SK-N-SH (cell line): ENCODE data around the gene LBHD1. TPM values are rescaled to one million over a fixed set of nuclear protein-coding genes. Genes with fewer than 3 reads are reported as not detected.
A peak's percentile ranks its signal among the peaks of the same experiment; 100 is the strongest.

ENCODE experiments used
- CTCF ChIA-PET: fragments of 300-600, 350-600 bp; formaldehyde crosslinking; extraction: SDS; loops from one replicate; lab custom pipeline; 2021; lab: Yijun Ruan, JAX
- POLR2A ChIA-PET: fragments of 350-600 bp; sonication (Branson Sonifier 250); formaldehyde crosslinking; extraction: SDS; loops from one replicate; lab custom pipeline; 2020; ENCODE audit warnings: antibody characterized with exemption, inconsistent platforms; lab: Yijun Ruan, JAX
- DNase-seq: peaks from one replicate; pipeline ENCODE4 v3.0.0; 2012
- H2AFZ ChIP-seq: fragments of 200-600 bp; sonication (generic); 2 replicates; pipeline ENCODE4 v1.8.1; 2016; ENCODE audit warnings: antibody characterized with exemption, mild to moderate bottlenecking, low read depth
- H3F3A ChIP-seq: fragments of 200-600 bp; sonication (generic); replicated peaks from 2 replicates; pipeline ENCODE3; 2016; ENCODE audit warnings: antibody characterized with exemption, mild to moderate bottlenecking; ENCODE audit not compliant: insufficient read depth
- H3K27ac ChIP-seq, 2 experiments: fragments of 200-500 bp in 1 of 2; fragments of 200-600 bp in 1 of 2; sonication (Bioruptor generic) in 1 of 2; sonication (generic), shearing (Covaris generic) in 1 of 2; 2 replicates each; pipeline versions ENCODE4 v1.5.1 to v1.6.1; 2014 to 2016; ENCODE audit warnings: low read depth in 2 of 2, inconsistent platforms in 1 of 2, low read length in 1 of 2, mild to moderate bottlenecking in 1 of 2, mixed read lengths in 1 of 2
- H3K27me3 ChIP-seq: fragments of 200-600 bp; sonication (generic), shearing (Covaris generic); 2 replicates; pipeline ENCODE4 v1.6.1; 2016; ENCODE audit warnings: mixed run types; ENCODE audit not compliant: insufficient read depth
- H3K36me3 ChIP-seq, 2 experiments: fragments of 200-500 bp in 1 of 2; fragments of 200-600 bp in 1 of 2; sonication (Bioruptor generic) in 1 of 2; sonication (generic) in 1 of 2; replicated peaks in 1 of 2; 2 replicates each; pipeline versions ENCODE3 to v1.5.1; 2014 to 2016; ENCODE audit warnings: low read length in 1 of 2, mild to moderate bottlenecking in 1 of 2; ENCODE audit not compliant: insufficient read depth in 2 of 2, control insufficient read depth in 1 of 2
- H3K4me1 ChIP-seq, 2 experiments: fragments of 200-500 bp in 1 of 2; fragments of 200-600 bp in 1 of 2; sonication (Bioruptor generic) in 1 of 2; sonication (generic), shearing (Covaris generic) in 1 of 2; 2 replicates each; pipeline versions ENCODE4 v1.5.1 to v1.6.1; 2014 to 2016; ENCODE audit warnings: low read depth in 1 of 2, low read length in 1 of 2, mixed run types in 1 of 2; ENCODE audit not compliant: insufficient read depth in 2 of 2, control insufficient read depth in 1 of 2
- H3K4me2 ChIP-seq: fragments of 200-600 bp; sonication (generic), shearing (Covaris generic); 2 replicates; pipeline ENCODE4 v1.6.1; 2017; ENCODE audit warnings: mixed run types
- H3K4me3 ChIP-seq, 2 experiments: fragments of 200-500 bp in 1 of 2; fragments of 200-600 bp in 1 of 2; sonication (Bioruptor generic) in 1 of 2; sonication (generic), shearing (Covaris generic) in 1 of 2; 2 replicates each; pipeline versions ENCODE4 v1.5.1 to v1.8.1; 2014 to 2016; ENCODE audit warnings: low read depth in 2 of 2, inconsistent platforms in 1 of 2, low read length in 1 of 2, mild to moderate bottlenecking in 1 of 2, mixed read lengths in 1 of 2, moderate library complexity in 1 of 2
- H3K79me2 ChIP-seq: fragments of 200-600 bp; sonication (generic); 2 replicates; pipeline ENCODE4 v1.8.1; 2017; ENCODE audit warnings: mild to moderate bottlenecking; ENCODE audit not compliant: insufficient read depth
- H3K9ac ChIP-seq: fragments of 200-600 bp; sonication (generic); 2 replicates; pipeline ENCODE4 v1.6.1; 2017; ENCODE audit warnings: mixed run types
- H3K9me2 ChIP-seq: fragments of 200-600 bp; sonication (generic); 2 replicates; pipeline ENCODE4 v1.6.1; 2017; ENCODE audit warnings: mixed run types
- H3K9me3 ChIP-seq: fragments of 200-600 bp; sonication (generic); 2 replicates; pipeline ENCODE4 v1.6.1; 2017; ENCODE audit warnings: mixed run types, mild to moderate bottlenecking, moderate library complexity
- H4K20me1 ChIP-seq: fragments of 200-600 bp; sonication (generic); 2 replicates; pipeline ENCODE4 v1.6.1; 2017; ENCODE audit warnings: mild to moderate bottlenecking, mixed run types; ENCODE audit not compliant: insufficient read depth
- CHD2 ChIP-seq: fragments of 150-350 bp; IDR thresholded peaks from 2 replicates; pipeline ENCODE4 v1.6.1; 2018; ENCODE audit warnings: low read length; ENCODE audit not compliant: partially characterized antibody
- EZH2phosphoT487 ChIP-seq: fragments of 200-600 bp; sonication (generic); IDR thresholded peaks from 2 replicates; pipeline ENCODE4 v1.6.1; 2017; ENCODE audit warnings: low read depth, mixed run types, mild to moderate bottlenecking, antibody characterized with exemption, moderate library complexity, borderline replicate concordance
- FOSL2 ChIP-seq: IDR thresholded peaks from 2 replicates; pipeline ENCODE4 v1.4.0; 2012; ENCODE audit warnings: low read depth, mild to moderate bottlenecking, moderate library complexity, borderline replicate concordance
- GABPA ChIP-seq: IDR thresholded peaks from 2 replicates; pipeline ENCODE4 v1.4.0; 2012; ENCODE audit warnings: low read depth, mild to moderate bottlenecking
- GATA2 ChIP-seq: sonication (generic); formaldehyde crosslinking; IDR thresholded peaks from 2 replicates; pipeline ENCODE4 v1.5.0; 2020; ENCODE audit warnings: mild to moderate bottlenecking, missing genetic modification reagents
- JUND ChIP-seq: IDR thresholded peaks from 2 replicates; pipeline ENCODE4 v1.4.0; 2012
- MAX ChIP-seq: IDR thresholded peaks from 2 replicates; pipeline ENCODE4 v1.4.0; 2012; ENCODE audit warnings: low read depth
- NRF1 ChIP-seq: IDR thresholded peaks from 2 replicates; pipeline ENCODE4 v1.6.1; 2012; ENCODE audit warnings: low read depth, mild to moderate bottlenecking, low read length
- RAD21 ChIP-seq: IDR thresholded peaks from 2 replicates; pipeline ENCODE4 v1.6.1; 2012; ENCODE audit warnings: mild to moderate bottlenecking, low read length
- RCOR1 ChIP-seq: fragments of 150-350 bp; IDR thresholded peaks from 2 replicates; pipeline ENCODE4 v1.6.1; 2017; ENCODE audit warnings: antibody characterized with exemption, low read length
- SMC3 ChIP-seq: IDR thresholded peaks from 2 replicates; pipeline ENCODE4 v1.6.1; 2012; ENCODE audit warnings: low read depth, low read length, improper control_type of control experiment
- TAF1 ChIP-seq: IDR thresholded peaks from 2 replicates; pipeline ENCODE4 v1.6.1; 2012; ENCODE audit warnings: low read depth, mild to moderate bottlenecking, low read length, moderate library complexity, borderline replicate concordance
- USF1 ChIP-seq: IDR thresholded peaks from 2 replicates; pipeline ENCODE4 v1.4.0; 2012; ENCODE audit warnings: low read depth, borderline replicate concordance
- USF2 ChIP-seq: fragments of 150-350 bp; IDR thresholded peaks from 2 replicates; pipeline ENCODE4 v1.6.1; 2017; ENCODE audit warnings: antibody characterized with exemption, low read length, low read depth, borderline replicate concordance
- WGBS: methylation state at CpG from one replicate; pipeline ENCODE4 v1.1.6; 2017; ENCODE audit warnings: low lambda C conversion rate; 5-methylcytosine and 5-hydroxymethylcytosine counted together
- polyA plus RNA-seq, 3 experiments: library from polyadenylated mRNA; depleted of rRNA; stranded (reverse); fragments of >200 nt; gene quantifications; 2 replicates each; pipeline ENCODE4 v1.2.3, GENCODE V29; 2012
- TF ChIP-seq, protein P1 (sequence below): IDR thresholded peaks from 2 replicates; pipeline ENCODE4 v1.4.0; 2012; ENCODE audit warnings: low read depth, borderline replicate concordance

The LBHD1 gene
- polyA plus RNA-seq, 1 of the 3 experiments (the other 2 are of a cell fraction), result 9.7 TPM

- no peak for TF ChIP-seq USF1
Measured at GRCh38 chr11:62688491-62688890, 16.4 kb upstream of the LBHD1 start (continued).

GRCh38 chr11:62687508-62688396 lies 15.7 kb upstream of the LBHD1 start:
- Histone ChIP-seq H4K20me1 (no peaks in the 10 kb centered on the region), H3K36me3 (peaks cover 5 to 24% of the 10 kb centered on the region in 2 experiments), H3K9ac (no peak overlapping the region)
- TF ChIP-seq MAX (no peak), EZH2phosphoT487 (no peak), USF1 (no peak)
- TF ChIP-seq, protein P1, sequence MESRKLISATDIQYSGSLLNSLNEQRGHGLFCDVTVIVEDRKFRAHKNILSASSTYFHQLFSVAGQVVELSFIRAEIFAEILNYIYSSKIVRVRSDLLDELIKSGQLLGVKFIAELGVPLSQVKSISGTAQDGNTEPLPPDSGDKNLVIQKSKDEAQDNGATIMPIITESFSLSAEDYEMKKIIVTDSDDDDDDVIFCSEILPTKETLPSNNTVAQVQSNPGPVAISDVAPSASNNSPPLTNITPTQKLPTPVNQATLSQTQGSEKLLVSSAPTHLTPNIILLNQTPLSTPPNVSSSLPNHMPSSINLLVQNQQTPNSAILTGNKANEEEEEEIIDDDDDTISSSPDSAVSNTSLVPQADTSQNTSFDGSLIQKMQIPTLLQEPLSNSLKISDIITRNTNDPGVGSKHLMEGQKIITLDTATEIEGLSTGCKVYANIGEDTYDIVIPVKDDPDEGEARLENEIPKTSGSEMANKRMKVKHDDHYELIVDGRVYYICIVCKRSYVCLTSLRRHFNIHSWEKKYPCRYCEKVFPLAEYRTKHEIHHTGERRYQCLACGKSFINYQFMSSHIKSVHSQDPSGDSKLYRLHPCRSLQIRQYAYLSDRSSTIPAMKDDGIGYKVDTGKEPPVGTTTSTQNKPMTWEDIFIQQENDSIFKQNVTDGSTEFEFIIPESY, result no peak
- TF ChIP-seq, all 33 proteins: peak for 0
- no peaks in the 10 kb centered on the region for H3K9me2 ChIP-seq
- ChIA-PET POLR2A (no interaction called here), CTCF (no interaction called here)
- H3K4me1 ChIP-seq, result peaks cover 0 to 6% of the 10 kb centered on the region in 2 experiments; a peak in 1 of 4 replicates
- H3F3A ChIP-seq, result peaks cover 7% of the 10 kb centered on the region
- H2AFZ ChIP-seq, result no peak overlapping the region
- no peak overlapping the region for H3K4me3 ChIP-seq
- H3K27me3 ChIP-seq, result no peaks in the 10 kb centered on the region
- DNase-seq, result peak; percentile 36
- 94% methylated on average over 44 of the region's 74 CpGs for whole genome bisulfite sequencing
- H3K79me2 ChIP-seq, result no peaks in the 10 kb centered on the region
- no peak overlapping the region for H3K27ac ChIP-seq
- H3K4me2 ChIP-seq, result no peak overlapping the region
- no peaks in the 10 kb centered on the region for H3K9me3 ChIP-seq

GRCh38 chr11:62682518-62682917 lies 10.5 kb upstream of the LBHD1 start:
- H3K9me2 ChIP-seq, result no peaks in the 10 kb centered on the region
- POLR2A ChIA-PET, result no interaction called here
- peaks cover 6 to 8% of the 10 kb centered on the region in 2 experiments; a peak in 3 of 4 replicates for H3K4me1 ChIP-seq
- no peaks in the 10 kb centered on the region for H4K20me1 ChIP-seq
- no peak for DNase-seq
- peaks cover 16% of the 10 kb centered on the region for H3K79me2 ChIP-seq
- no peak overlapping the region for H3K9ac ChIP-seq
- WGBS, result 93% methylated on average over 7 of the region's 7 CpGs
- no peaks in the 10 kb centered on the region for H3K27me3 ChIP-seq
- no peak overlapping the region for H2AFZ ChIP-seq
- H3F3A ChIP-seq, result peaks cover 23% of the 10 kb centered on the region
- H3K4me2 ChIP-seq, result no peak overlapping the region
- no peaks in the 10 kb centered on the region for H3K9me3 ChIP-seq
- CTCF ChIA-PET, result no interaction called here
- peaks cover 4 to 5% of the 10 kb centered on the region in 2 experiments for H3K36me3 ChIP-seq
- H3K4me3 ChIP-seq, result no peak overlapping the region
- no peak overlapping the region for H3K27ac ChIP-seq
- TF ChIP-seq NRF1 (no peak), JUND (no peak), GABPA (no peak), RAD21 (no peak), GATA2 (no peak), MAX (no peak), CHD2 (no peak), USF2 (no peak), SMC3 (no peak), RCOR1 (no peak), FOSL2 (no peak), TAF1 (no peak)
- TF ChIP-seq, protein P1, result no peak
